DMS53 (cell line): ENCODE data around the gene CXCL8.

ENCODE experiments used
- DNase-seq: peaks from one replicate; lab custom pipeline; 2025; lab: John Stamatoyannopoulos, UW

Gene CXCL8

GRCh38 chr4:73718375-73719373 is 21.7 kb upstream of the CXCL8 start:
- DNase-seq, result no peak

DNA sequence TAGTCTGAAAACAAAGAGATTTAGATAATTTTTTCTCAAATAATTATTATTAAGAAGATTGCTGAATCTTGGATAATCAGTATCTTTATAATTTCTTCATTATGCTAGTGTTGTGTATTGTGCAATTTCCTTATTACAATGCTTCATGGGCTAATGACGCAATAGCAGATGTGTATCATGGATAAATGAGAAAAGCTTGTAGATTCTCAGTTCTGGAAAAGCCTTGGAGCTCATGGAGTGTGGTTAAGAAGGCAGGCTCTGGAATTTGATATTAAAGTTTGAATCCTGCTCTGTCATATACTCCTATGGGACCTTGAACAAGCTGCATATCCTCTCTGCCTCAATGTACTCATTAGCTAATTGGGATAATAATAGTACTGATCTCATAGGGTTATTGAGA is 18.9 kb upstream of the CXCL8 start:
- no peak for DNase-seq

DNA sequence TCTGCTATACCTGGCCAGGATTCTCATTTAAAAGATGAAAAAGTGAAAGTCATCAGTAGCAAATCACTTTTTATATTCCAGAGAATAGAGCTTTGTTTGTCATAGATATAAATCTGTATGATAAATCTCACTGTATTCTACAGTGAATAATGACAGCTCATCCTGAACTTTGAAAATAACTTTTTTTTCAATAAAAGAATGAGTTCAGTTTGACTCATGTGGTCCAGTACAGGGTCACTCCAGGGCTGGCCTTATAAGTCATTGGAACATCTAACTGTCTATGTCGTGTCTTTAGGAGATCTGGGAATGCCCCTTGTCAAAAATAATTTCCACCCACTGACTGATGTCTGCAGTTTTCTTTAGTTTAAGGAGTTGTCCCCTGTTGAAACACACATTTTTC is 18.5 kb upstream of the CXCL8 start:
- DNase-seq, result no peak

DNA sequence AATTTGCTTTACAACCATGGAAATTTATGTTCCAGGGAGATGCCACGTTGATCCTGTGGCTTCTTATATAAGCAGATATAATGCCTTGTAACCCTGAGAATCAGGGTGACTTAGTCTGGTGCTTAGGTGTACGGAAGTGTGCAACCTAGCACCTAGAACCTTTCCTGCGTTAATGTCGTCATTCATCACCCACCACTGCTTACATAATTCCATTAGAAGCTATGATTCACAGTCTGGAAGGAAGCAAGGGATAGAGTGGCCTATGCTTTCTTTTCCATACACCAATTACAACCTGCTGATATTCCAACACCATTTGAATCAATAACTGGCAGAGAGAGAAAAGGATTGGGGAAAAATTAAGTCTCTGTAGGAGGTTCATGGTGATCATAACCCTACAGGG is 17.3 kb upstream of the CXCL8 start:
- no peak for DNase-seq

DNA sequence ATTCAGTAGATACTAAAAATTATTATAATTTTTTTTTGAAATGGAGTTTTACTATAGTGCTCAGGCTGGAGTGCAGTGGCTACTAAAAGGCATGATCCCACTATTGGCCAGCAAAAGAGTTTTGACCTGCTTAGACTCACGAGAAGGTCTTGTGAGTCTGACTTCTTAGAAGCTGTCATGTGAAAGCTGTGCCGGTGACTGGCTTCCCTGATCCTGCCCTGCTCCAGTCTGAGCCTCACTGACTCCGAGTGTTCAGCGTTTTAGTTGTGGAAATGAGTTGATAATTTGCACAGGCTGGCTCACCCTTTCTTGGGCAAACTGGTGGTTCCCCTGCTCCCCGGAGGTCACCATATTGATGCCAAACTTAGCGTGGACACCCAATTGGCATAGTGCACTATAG is 16.4 kb upstream of the CXCL8 start:
- DNase-seq, result no peak

- DNase-seq, result no peak
Measured at GRCh38 chr4:73725510-73725909, 14.9 kb upstream of the CXCL8 start.

- DNase-seq, result peak; percentile 44
Measured at GRCh38 chr4:73725985-73726384, 14.4 kb upstream of the CXCL8 start.

GRCh38 chr4:73727685-73728084 is 12.7 kb upstream of the CXCL8 start:
- DNase-seq, result no peak

- no peak for DNase-seq
Measured at GRCh38 chr4:73728091-73728741, 12.2 kb upstream of the CXCL8 start.

GRCh38 chr4:73729534-73730165 is 10.7 kb upstream of the CXCL8 start:
- peak; percentile 83 for DNase-seq

GRCh38 chr4:73730292-73730691 is 10.1 kb upstream of the CXCL8 start:
- peak; percentile 91 for DNase-seq

DNA sequence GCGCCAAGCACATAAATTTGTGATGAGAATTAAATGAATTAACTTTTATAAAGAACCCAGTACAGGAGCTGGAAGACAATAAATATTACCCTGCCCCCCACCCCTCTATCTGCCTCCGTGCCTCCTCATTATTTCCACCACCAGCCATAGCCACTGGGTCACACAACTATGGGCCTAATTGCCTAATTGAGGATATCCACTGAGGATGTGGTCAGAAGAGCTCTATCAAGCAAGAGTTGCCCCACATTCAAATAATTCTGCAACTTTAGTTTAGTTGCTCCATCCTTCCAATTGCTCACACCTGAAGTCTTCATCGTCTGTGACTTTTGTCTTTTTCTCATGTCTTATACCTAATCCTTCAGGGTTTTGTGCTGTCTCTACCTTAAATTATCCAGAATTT is 9.5 kb upstream of the CXCL8 start:
- no peak for DNase-seq

- DNase-seq, result no peak
Measured at GRCh38 chr4:73731968-73732610, 8.3 kb upstream of the CXCL8 start.

DNA sequence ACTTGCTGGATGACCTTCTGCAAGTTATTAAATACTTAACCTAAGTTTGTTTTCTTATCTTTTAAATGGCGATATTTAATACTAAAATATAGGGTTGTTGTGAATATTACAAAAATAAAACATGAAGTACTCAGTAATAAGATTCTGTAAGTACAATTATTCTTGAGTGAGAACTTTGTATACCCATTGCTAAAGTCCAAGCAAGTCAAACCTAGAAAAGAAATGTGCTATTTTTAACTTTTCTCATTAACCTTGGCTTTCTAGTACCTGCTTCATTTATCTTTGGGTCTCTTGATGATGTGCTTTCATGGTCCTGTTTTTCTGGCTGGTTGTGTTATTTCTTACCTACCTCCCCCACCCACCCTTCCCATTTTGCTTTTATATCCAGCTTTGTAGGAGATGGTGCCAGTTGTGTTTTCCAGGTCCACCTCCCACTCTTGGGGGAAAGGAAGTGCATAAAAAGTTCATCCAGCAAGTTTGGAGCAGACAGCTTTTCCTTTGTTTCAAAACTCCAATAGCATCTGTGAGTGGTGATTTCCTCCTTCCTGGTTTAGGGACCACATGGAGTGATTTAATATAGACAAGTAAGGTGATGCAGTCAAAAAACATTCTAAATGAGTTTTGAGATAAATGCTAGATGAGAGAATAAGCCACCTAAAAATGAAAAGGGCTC is 7.5 kb upstream of the CXCL8 start:
- DNase-seq, result no peak

GRCh38 chr4:73734530-73735001 is 5.8 kb upstream of the CXCL8 start:
- no peak for DNase-seq

GRCh38 chr4:73735231-73735630 is 5.1 kb upstream of the CXCL8 start:
- DNase-seq, result no peak

- DNase-seq, result peak; percentile 32
Measured at GRCh38 chr4:73741031-73741749, 821 bp downstream of the CXCL8 start.

- no peak for DNase-seq
Measured at GRCh38 chr4:73741750-73742489, 1.6 kb downstream of the CXCL8 start.

DNA sequence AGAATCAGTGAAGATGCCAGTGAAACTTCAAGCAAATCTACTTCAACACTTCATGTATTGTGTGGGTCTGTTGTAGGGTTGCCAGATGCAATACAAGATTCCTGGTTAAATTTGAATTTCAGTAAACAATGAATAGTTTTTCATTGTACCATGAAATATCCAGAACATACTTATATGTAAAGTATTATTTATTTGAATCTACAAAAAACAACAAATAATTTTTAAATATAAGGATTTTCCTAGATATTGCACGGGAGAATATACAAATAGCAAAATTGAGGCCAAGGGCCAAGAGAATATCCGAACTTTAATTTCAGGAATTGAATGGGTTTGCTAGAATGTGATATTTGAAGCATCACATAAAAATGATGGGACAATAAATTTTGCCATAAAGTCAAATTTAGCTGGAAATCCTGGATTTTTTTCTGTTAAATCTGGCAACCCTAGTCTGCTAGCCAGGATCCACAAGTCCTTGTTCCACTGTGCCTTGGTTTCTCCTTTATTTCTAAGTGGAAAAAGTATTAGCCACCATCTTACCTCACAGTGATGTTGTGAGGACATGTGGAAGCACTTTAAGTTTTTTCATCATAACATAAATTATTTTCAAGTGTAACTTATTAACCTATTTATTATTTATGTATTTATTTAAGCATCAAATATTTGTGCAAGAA is 2.3 kb downstream of the CXCL8 start:
- no peak for DNase-seq

- no peak for DNase-seq
Measured at GRCh38 chr4:73743281-73743680, 2.9 kb downstream of the CXCL8 start.
